A549 (cell line): ENCODE measurements around the gene TIAM2.

Experiments
- BHLHE40 ChIP-seq: IDR thresholded peaks from 2 replicates; pipeline ENCODE4 v1.6.1; 2012; ENCODE audit warnings: low read depth, low read length, inconsistent platforms
- CHD2 ChIP-seq: fragments of 150-350 bp; IDR thresholded peaks from 2 replicates; pipeline ENCODE4 v1.6.1; 2014; ENCODE audit warnings: low read length; ENCODE audit not compliant: partially characterized antibody
- POLR2A ChIP-seq: IDR thresholded peaks from 2 replicates; pipeline ENCODE4 v1.6.1; 2012; ENCODE audit warnings: mild to moderate bottlenecking, low read length
- RAD21 ChIP-seq, 2 experiments: fragments of >200 bp in 1 of 2; sonication (Bioruptor Twin) in 1 of 2; formaldehyde crosslinking in 1 of 2; IDR thresholded peaks in 1 of 2; conservative IDR thresholded peaks in 1 of 2; 2 replicates in 1 of 2; 3 replicates in 1 of 2; pipeline ENCODE4 v1.6.1; 2012 to 2018; ENCODE audit warnings: inconsistent platforms in 1 of 2
- TF ChIP-seq, protein P1 (sequence below): fragments of >200 bp; sonication (Bioruptor Twin); formaldehyde crosslinking; IDR thresholded peaks from 3 replicates; pipeline ENCODE4 v1.5.1; 2016

- TF ChIP-seq, protein P1, sequence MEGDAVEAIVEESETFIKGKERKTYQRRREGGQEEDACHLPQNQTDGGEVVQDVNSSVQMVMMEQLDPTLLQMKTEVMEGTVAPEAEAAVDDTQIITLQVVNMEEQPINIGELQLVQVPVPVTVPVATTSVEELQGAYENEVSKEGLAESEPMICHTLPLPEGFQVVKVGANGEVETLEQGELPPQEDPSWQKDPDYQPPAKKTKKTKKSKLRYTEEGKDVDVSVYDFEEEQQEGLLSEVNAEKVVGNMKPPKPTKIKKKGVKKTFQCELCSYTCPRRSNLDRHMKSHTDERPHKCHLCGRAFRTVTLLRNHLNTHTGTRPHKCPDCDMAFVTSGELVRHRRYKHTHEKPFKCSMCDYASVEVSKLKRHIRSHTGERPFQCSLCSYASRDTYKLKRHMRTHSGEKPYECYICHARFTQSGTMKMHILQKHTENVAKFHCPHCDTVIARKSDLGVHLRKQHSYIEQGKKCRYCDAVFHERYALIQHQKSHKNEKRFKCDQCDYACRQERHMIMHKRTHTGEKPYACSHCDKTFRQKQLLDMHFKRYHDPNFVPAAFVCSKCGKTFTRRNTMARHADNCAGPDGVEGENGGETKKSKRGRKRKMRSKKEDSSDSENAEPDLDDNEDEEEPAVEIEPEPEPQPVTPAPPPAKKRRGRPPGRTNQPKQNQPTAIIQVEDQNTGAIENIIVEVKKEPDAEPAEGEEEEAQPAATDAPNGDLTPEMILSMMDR, result no peak
- no peak for TF ChIP-seq BHLHE40
- TF ChIP-seq CHD2, result no peak
- no peak for TF ChIP-seq POLR2A
- no peak for TF ChIP-seq RAD21 (conservative IDR thresholded peaks at IDR 0.05 in 1 of 2, IDR thresholded peaks at IDR 0.05 in 1 of 2)
Measured at GRCh38 chr6:155197932-155198331, 202.8 kb downstream of the TIAM2 start.
